Lower leg skin (tissue), 4 donors: ENCODE measurements around the gene RFNG. TPM values are rescaled to one million over a fixed set of nuclear protein-coding genes. Genes with fewer than 3 reads are reported as not detected.

Experiments
- DNase-seq, 2 donors: peaks; one replicate each; pipeline ENCODE4 v3.0.0-alpha.2; 2019; ENCODE audit warnings: low spot score in 2 of 2
- H3K4me3 ChIP-seq: fragments of 200-600 bp; sonication (generic); 2 replicates; pipeline ENCODE4 v1.5.1; 2017; ENCODE audit warnings: mild to moderate bottlenecking, low read depth; ENCODE audit not compliant: poor library complexity, severe bottlenecking
- POLR2A ChIP-seq, 2 donors: fragments of 450-650 bp; IDR thresholded peaks; one replicate each; pipeline ENCODE4 v1.6.1; 2016 to 2017; ENCODE audit warnings: antibody characterized with exemption in 2 of 2, mild to moderate bottlenecking in 1 of 2, moderate library complexity in 1 of 2
- WGBS, 2 donors: methylation state at CpG; one replicate each; pipeline ENCODE4 v1.1.5; 2018; 5-methylcytosine and 5-hydroxymethylcytosine counted together
- intact Hi-C: fragments of 100-400 bp; cut with DNase I; formaldehyde crosslinking; loops from one replicate; pipeline ENCODE4 v1.15.0; 2023; ENCODE audit warnings: low total_unique reads
- total RNA-seq, 4 donors: library from RNA; depleted of rRNA; stranded (reverse); fragments of >200 nt; gene quantifications; one replicate each; pipeline ENCODE4 v1.1.0, GENCODE V29; 2016
- TF ChIP-seq, protein P1 (sequence below), 3 donors: fragments of 450-650 bp; IDR thresholded peaks; one replicate each; pipeline ENCODE4 v1.5.1; 2016; ENCODE audit warnings: antibody characterized with exemption in 3 of 3, mild to moderate bottlenecking in 3 of 3, moderate library complexity in 2 of 3

RFNG gene
- total RNA-seq, 4 donors from 2014 or later: 44.8 to 83.7 (median 50.9) TPM

DNA sequence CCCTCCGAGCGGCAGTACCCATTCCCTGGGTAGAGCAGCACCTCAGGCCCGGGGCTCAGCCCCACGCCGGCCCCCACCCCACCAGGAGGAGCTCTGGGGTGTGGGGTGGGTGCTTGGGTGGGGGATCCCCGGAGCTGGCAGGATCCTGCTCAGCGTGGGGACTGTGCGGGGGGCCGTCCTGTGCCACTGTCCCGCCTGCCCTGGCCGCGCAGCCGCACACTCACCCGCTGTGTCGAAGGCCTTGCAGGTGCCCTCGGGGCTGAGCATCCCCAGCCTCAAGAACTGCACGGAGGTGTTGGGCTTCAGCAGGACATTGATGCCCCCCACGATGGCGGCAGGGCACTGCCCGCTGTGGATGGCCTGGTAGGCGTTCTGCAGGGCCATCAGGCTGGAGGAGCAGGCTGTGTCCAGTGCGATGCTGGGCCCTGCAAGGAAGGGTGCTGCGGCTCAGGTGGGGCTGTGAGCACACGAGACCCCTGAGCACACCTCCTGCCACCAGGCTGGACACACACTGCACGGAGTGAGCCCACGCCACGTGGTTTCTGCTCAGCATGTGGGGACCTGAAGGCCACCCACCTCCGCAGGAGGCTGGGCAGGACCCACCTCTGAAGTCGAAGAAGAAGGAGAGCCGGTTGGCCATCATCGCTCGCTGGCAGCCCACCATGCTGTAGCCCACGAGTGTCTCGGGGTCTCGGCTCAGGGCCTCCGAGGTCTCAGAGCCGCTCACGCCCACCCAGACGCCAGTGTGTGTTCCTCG, 41.6 kb upstream of the RFNG start:
- DNase-seq: no peak
- 88 to 96% methylated on average over 12 to 23 of the region's 40 CpGs for WGBS, 2 donors
- intact Hi-C loops: no loop called here
- TF ChIP-seq, protein P1, sequence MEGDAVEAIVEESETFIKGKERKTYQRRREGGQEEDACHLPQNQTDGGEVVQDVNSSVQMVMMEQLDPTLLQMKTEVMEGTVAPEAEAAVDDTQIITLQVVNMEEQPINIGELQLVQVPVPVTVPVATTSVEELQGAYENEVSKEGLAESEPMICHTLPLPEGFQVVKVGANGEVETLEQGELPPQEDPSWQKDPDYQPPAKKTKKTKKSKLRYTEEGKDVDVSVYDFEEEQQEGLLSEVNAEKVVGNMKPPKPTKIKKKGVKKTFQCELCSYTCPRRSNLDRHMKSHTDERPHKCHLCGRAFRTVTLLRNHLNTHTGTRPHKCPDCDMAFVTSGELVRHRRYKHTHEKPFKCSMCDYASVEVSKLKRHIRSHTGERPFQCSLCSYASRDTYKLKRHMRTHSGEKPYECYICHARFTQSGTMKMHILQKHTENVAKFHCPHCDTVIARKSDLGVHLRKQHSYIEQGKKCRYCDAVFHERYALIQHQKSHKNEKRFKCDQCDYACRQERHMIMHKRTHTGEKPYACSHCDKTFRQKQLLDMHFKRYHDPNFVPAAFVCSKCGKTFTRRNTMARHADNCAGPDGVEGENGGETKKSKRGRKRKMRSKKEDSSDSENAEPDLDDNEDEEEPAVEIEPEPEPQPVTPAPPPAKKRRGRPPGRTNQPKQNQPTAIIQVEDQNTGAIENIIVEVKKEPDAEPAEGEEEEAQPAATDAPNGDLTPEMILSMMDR (IDR thresholded peaks at IDR 0.05): no peak
- no peak for TF ChIP-seq POLR2A (IDR thresholded peaks at IDR 0.05)
- H3K4me3 ChIP-seq: no peak overlapping the region

DNA sequence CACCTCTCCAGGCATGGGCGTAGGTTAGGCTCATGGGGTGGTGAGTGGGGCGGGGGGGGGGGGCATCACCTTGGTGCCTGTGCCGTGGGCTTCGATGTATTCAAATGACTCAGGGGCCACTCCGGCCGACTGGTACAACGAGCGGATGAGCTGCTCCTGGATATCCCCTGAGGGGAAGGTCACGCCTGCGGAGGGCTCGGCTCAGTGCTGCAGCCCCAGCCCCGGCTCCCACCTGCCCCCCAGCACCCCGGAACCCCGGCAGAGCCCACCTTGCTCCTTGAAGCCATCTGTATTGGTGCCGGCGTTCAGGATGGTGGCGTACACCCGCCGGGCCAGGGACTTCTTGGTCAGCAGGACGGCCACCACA, 41.0 kb upstream of the RFNG start:
- intact Hi-C loops: no loop called here
- 91 to 94% methylated on average over 14 to 17 of the region's 20 CpGs for WGBS, 2 donors
- TF ChIP-seq, protein P1 (IDR thresholded peaks at IDR 0.05): no peak
- TF ChIP-seq POLR2A (IDR thresholded peaks at IDR 0.05): no peak

DNA sequence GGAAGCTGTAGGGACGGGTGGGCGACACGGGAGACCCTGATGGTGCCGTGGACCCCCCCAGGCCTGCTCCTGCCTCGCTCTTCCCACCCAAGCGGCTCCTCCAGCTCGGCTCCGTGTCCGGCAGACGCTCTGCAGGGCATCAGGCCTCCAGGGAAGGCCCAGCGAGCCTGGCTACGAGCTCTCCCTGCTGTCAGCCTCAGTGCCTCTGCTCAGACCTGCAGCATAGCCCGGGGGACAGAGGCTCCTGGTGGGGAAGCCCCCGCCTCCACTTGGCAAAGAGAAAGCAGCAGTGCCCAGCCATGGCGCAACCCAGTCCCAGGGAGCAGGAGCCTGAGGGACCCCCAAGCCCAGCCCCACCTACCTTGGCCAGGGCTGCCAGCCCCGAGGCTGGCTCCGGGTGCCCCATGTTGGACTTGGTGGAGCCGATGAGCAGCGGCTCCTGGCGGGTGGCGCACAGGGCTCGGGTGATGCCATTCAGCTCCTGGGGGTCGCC, 40.5 kb upstream of the RFNG start:
- intact Hi-C loops: no loop called here
- TF ChIP-seq POLR2A (IDR thresholded peaks at IDR 0.05): no peak
- TF ChIP-seq, protein P1 (IDR thresholded peaks at IDR 0.05): no peak
- no peak for DNase-seq
- 92 to 94% methylated on average over 23 of the region's 23 CpGs for WGBS, 2 donors
- H3K4me3 ChIP-seq: no peak overlapping the region

More for the DNA sequence above, 41.0 kb upstream of the RFNG start:
- DNase-seq: no peak
- H3K4me3 ChIP-seq: no peak overlapping the region

DNA sequence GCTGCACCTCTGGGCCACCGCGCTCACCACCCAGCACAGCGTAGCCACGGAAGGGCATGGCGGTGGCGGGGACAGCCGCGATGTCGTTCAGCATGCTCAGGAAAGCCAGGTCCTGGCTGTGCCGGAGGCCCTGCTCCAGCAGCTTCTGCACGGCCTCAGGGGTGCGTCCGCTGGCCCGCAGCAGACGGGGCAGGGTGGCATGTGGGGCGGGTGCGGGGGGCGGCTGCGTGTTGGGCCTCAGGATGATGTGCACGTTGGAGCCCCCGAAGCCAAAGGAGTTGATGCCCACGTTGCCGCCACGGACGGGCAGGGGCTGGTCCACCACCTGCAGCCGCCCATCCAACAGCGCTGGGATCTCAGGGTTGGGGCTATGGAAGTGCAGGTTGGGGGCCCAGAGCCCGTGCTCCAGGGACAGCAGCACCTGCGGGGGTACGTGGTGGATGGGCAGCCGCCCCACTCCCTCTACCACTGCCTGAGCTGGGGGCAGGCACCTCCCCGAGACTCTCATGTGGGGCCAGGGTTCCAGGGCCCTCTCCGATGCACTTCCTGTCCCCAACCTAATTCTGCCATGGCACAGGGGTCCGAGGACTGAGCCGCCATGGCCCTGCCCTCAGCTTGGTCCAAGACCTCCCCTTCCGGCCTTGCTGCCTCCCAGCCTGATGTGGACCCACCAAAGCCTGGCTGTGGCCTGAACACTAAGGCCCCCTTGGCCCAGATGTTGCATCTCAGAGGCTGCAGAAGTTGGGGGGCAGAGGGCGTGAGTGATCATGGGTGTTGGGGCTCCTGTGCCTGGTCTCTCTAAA, 39.9 kb upstream of the RFNG start:
- no peak for DNase-seq
- TF ChIP-seq, protein P1 (IDR thresholded peaks at IDR 0.05): no peak
- TF ChIP-seq POLR2A (IDR thresholded peaks at IDR 0.05): no peak
- WGBS, 2 donors: 92 to 97% methylated on average over 33 to 35 of the region's 37 CpGs
- intact Hi-C loops: no loop called here
- H3K4me3 ChIP-seq: no peak overlapping the region

DNA sequence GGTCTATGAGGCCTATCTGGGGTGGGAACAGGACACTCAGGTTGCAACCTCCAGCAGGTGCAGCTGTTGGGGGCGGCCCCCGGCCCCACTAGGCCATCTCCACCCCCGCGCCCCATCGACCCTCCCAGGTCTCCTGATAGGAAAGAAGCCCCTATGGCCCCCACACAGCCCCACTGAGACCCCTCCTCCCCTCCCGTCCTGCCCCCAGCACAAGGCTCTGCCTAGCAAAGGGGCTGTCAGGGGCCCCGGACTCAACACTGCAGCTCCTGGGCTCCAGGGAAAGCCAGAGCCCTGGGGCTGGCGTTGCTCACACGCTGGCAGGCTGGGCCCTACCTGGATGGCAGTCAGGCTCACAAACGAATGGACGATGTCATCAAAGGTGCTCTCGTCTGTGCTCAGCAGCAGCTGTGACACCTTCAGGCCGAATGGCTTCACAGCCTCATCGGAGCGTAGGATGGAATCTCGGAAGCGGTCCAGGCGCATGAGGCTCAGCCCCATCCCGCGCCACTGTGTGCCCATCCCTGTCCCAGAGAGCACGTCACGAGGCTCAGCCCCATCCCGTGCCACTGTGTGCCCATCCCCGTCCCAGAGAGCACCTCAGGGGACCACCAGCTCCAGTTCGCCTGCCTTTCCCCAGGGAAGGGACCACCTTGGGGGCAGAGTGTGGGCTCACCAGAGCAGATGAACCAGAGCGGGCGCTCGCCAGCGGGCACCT, 39.1 kb upstream of the RFNG start:
- no peak overlapping the region for H3K4me3 ChIP-seq
- 91 to 96% methylated on average over 27 to 29 of the region's 29 CpGs for WGBS, 2 donors
- DNase-seq: no peak
- intact Hi-C loops: no loop called here
- no peak for TF ChIP-seq POLR2A (IDR thresholded peaks at IDR 0.05)
- TF ChIP-seq, protein P1 (IDR thresholded peaks at IDR 0.05): no peak
